ENCODE data around the gene LANCL2. TPM values are rescaled to one million over a fixed set of nuclear protein-coding genes. Genes with fewer than 3 reads are reported as not detected.
A peak's percentile ranks its signal among the peaks of the same experiment; 100 is the strongest.

LANCL2 gene
- polyA plus RNA-seq, 3 donors, result 6.4 to 11.8 (median 8.3) TPM

GRCh38 chr7:55377162-55377817 lies 12.2 kb downstream of the LANCL2 start:
- no peak overlapping the region for H3K4me2 ChIP-seq (replicated peaks; ENCODE audit: extremely low read depth, low read length, poor library complexity, severe bottlenecking)
- no peaks in the 10 kb centered on the region for H3K36me3 ChIP-seq (replicated peaks in 1 of 2; ENCODE audit: control insufficient read depth in 1 of 2, insufficient read depth in 2 of 2, low read length in 2 of 2)
- H3K27me3 Mint-ChIP-seq (ENCODE audit: low read depth in 3 of 3), result peaks cover 0 to 2% (median 0%) of the 10 kb centered on the region in 3 donors
- no peak overlapping the region for H3K9ac ChIP-seq (ENCODE audit: insufficient read depth, low read length, poor library complexity, severe bottlenecking)
- H4K20me1 ChIP-seq (ENCODE audit: insufficient read depth, low read length), result no peaks in the 10 kb centered on the region
- H3K4me3 Mint-ChIP-seq, result no peak overlapping the region
- H3K4me1 ChIP-seq (ENCODE audit: control insufficient read depth in 1 of 2, insufficient read depth in 2 of 2, low read length in 2 of 2), result no peaks in the 10 kb centered on the region
- peak overlapping the region in 1 of 7 donors; percentile 2 for H3K27ac Mint-ChIP-seq
- H3K79me2 ChIP-seq (ENCODE audit: insufficient read depth, low read length), result no peaks in the 10 kb centered on the region
- WGBS (ENCODE audit: insufficient coverage), result no CpG with 5 or more reads among the region's 4 CpGs
- no peak for TF ChIP-seq CTCF (IDR thresholded peaks at IDR 0.05)
- H3K4me3 ChIP-seq (replicated peaks in 1 of 3; ENCODE audit: low read depth in 2 of 3, low read length in 3 of 3), result no peak overlapping the region
- intact Hi-C loops (cut with micrococcal nuclease), result no loop called here
- no peak for DNase-seq
- H3K27ac ChIP-seq (ENCODE audit: low read depth in 1 of 2, low read length in 2 of 2), result no peak overlapping the region
- no peak overlapping the region for H2AFZ ChIP-seq (ENCODE audit: insufficient read depth, low read depth, low read length, poor library complexity, severe bottlenecking)
- peaks cover 0 to 15% (median 3%) of the 10 kb centered on the region in 7 donors for H3K9me3 Mint-ChIP-seq
- H3K9me3 ChIP-seq (replicated peaks in 1 of 2; ENCODE audit: control insufficient read depth in 1 of 2, insufficient read depth in 1 of 2, low read length in 2 of 2), result no peaks in the 10 kb centered on the region
- H3K4me1 Mint-ChIP-seq, result no peaks in the 10 kb centered on the region
- no peaks in the 10 kb centered on the region for H3K36me3 Mint-ChIP-seq
- H3K27me3 ChIP-seq (ENCODE audit: control insufficient read depth in 2 of 2, insufficient read depth in 2 of 2, low read length in 2 of 2), result no peaks in the 10 kb centered on the region

- Histone ChIP-seq H3K9ac (ENCODE audit: insufficient read depth, low read length, poor library complexity, severe bottlenecking) (no peak overlapping the region), H3K4me3 (replicated peaks in 1 of 3; ENCODE audit: low read depth in 2 of 3, low read length in 3 of 3) (no peak overlapping the region), H3K4me2 (replicated peaks; ENCODE audit: extremely low read depth, low read length, poor library complexity, severe bottlenecking) (no peak overlapping the region), H3K27me3 (ENCODE audit: control insufficient read depth in 2 of 2, insufficient read depth in 2 of 2, low read length in 2 of 2) (no peaks in the 10 kb centered on the region), H3K27ac (ENCODE audit: low read depth in 1 of 2, low read length in 2 of 2) (no peak overlapping the region), H3K4me1 (ENCODE audit: control insufficient read depth in 1 of 2, insufficient read depth in 2 of 2, low read length in 2 of 2) (no peaks in the 10 kb centered on the region), H4K20me1 (ENCODE audit: insufficient read depth, low read length) (no peaks in the 10 kb centered on the region), H3K36me3 (replicated peaks in 1 of 2; ENCODE audit: control insufficient read depth in 1 of 2, insufficient read depth in 2 of 2, low read length in 2 of 2) (no peaks in the 10 kb centered on the region), H2AFZ (ENCODE audit: insufficient read depth, low read depth, low read length, poor library complexity, severe bottlenecking) (no peak overlapping the region), H3K9me3 (replicated peaks in 1 of 2; ENCODE audit: control insufficient read depth in 1 of 2, insufficient read depth in 1 of 2, low read length in 2 of 2) (peaks cover 0 to 9% of the 10 kb centered on the region in 2 donors), H3K79me2 (ENCODE audit: insufficient read depth, low read length) (no peaks in the 10 kb centered on the region)
- H3K4me3 Mint-ChIP-seq, result no peak overlapping the region
- intact Hi-C loops (cut with micrococcal nuclease), result no loop called here
- no CpG with 5 or more reads among the region's 3 CpGs for WGBS (ENCODE audit: insufficient coverage)
- DNase-seq, result no peak
- TF ChIP-seq CTCF (IDR thresholded peaks at IDR 0.05), result no peak
- no peak overlapping the region for H3K27ac Mint-ChIP-seq
- peaks cover 6 to 28% (median 17%) of the 10 kb centered on the region in 7 donors for H3K9me3 Mint-ChIP-seq
- H3K27me3 Mint-ChIP-seq (ENCODE audit: low read depth in 3 of 3), result peaks cover 0 to 2% (median 0%) of the 10 kb centered on the region in 3 donors
- no peaks in the 10 kb centered on the region for H3K4me1 Mint-ChIP-seq
- no peaks in the 10 kb centered on the region for H3K36me3 Mint-ChIP-seq
Measured at GRCh38 chr7:55379285-55379684, 14.1 kb downstream of the LANCL2 start.

Data from CD14-positive monocyte (primary cell).